H1 (cell line): ENCODE measurements around the gene RNF26. TPM values are rescaled to one million over a fixed set of nuclear protein-coding genes. Genes with fewer than 3 reads are reported as not detected.

Source experiments
- CTCF ChIA-PET: fragments of 300-600 bp; sonication (Branson Sonifier 250); formaldehyde crosslinking; loops from one replicate; lab custom pipeline; 2021; ENCODE audit not compliant: partially characterized antibody; lab: Charles Lee
- POLR2A ChIA-PET: fragments of 300-600 bp; sonication (Branson Sonifier 250); formaldehyde crosslinking; loops from one replicate; lab custom pipeline; 2021; ENCODE audit warnings: inconsistent platforms; ENCODE audit not compliant: partially characterized antibody; lab: Charles Lee
- DNase-seq, 2 experiments: peaks; one replicate each; pipeline versions ENCODE4 v3.0.0 to v3.0.0-alpha.2; 2010 to 2022; ENCODE audit warnings: low spot score in 2 of 2, low read depth in 1 of 2, mixed read lengths in 1 of 2
- FAIRE-seq: peaks from 2 replicates; lab custom pipeline; 2011; peaks lifted over from hg19 to GRCh38; lab: Jason Lieb, UNC
- H2AFZ ChIP-seq: 2 replicates; pipeline ENCODE4 v1.8.1; 2012; ENCODE audit warnings: low read length, inconsistent platforms
- H2AK5ac ChIP-seq: 2 replicates; pipeline ENCODE4 v1.6.1; 2013; ENCODE audit warnings: low read depth, low read length
- H2BK120ac ChIP-seq: replicated peaks from 2 replicates; pipeline ENCODE3; 2013; ENCODE audit warnings: low read depth, low read length, inconsistent platforms
- H2BK12ac ChIP-seq: 2 replicates; pipeline ENCODE4 v1.6.1; 2013; ENCODE audit warnings: low read depth, low read length
- H2BK15ac ChIP-seq: 2 replicates; pipeline ENCODE4 v1.6.1; 2013; ENCODE audit warnings: low read length
- H2BK20ac ChIP-seq: 2 replicates; pipeline ENCODE4 v1.6.1; 2013; ENCODE audit warnings: low read length
- H2BK5ac ChIP-seq: 2 replicates; pipeline ENCODE4 v1.6.1; 2013; ENCODE audit warnings: low read depth, low read length
- H3K14ac ChIP-seq: 2 replicates; pipeline ENCODE4 v1.6.1; 2013; ENCODE audit warnings: inconsistent platforms; ENCODE audit not compliant: insufficient read length
- H3K18ac ChIP-seq: 2 replicates; pipeline ENCODE4 v1.6.1; 2013; ENCODE audit warnings: low read length; ENCODE audit errors: extremely low read depth
- H3K23ac ChIP-seq: 2 replicates; pipeline ENCODE4 v1.6.1; 2013; ENCODE audit warnings: inconsistent platforms; ENCODE audit not compliant: insufficient read length
- H3K23me2 ChIP-seq: 2 replicates; pipeline ENCODE4 v1.6.1; 2013; ENCODE audit warnings: low read depth, low read length
- H3K27ac ChIP-seq: 2 replicates; pipeline ENCODE4 v1.6.1; 2011; ENCODE audit warnings: low read depth, low read length, inconsistent platforms
- H3K27me3 ChIP-seq, 4 experiments: replicated peaks in 1 of 4; 1 replicate in 1 of 4; 2 replicates in 3 of 4; pipeline versions ENCODE4 v1.6.1 to v1.8.1; 2011 to 2013; ENCODE audit warnings: low read length in 3 of 4, mild to moderate bottlenecking in 3 of 4, inconsistent platforms in 2 of 4, mixed read lengths in 2 of 4, moderate library complexity in 1 of 4; ENCODE audit not compliant: control insufficient read depth in 3 of 4, insufficient read depth in 3 of 4; ENCODE audit errors: extremely low read depth in 1 of 4
- H3K36me3 ChIP-seq, 4 experiments: 2 replicates each; pipeline versions ENCODE4 v1.6.1 to v1.8.1; 2011 to 2013; ENCODE audit warnings: mild to moderate bottlenecking in 4 of 4, low read length in 3 of 4, moderate library complexity in 2 of 4, control low read depth in 1 of 4, inconsistent platforms in 1 of 4; ENCODE audit not compliant: insufficient read depth in 4 of 4, control insufficient read depth in 2 of 4
- H3K4ac ChIP-seq: replicated peaks from 2 replicates; pipeline ENCODE3; 2013; ENCODE audit warnings: low read length, low read depth, mixed read lengths, inconsistent platforms; ENCODE audit not compliant: insufficient read length
- H3K4me1 ChIP-seq, 4 experiments: replicated peaks in 1 of 4; 1 replicate in 1 of 4; 2 replicates in 3 of 4; pipeline versions ENCODE4 v1.6.1 to v1.8.1; 2011 to 2013; ENCODE audit warnings: low read length in 3 of 4, inconsistent platforms in 2 of 4, mixed read lengths in 1 of 4; ENCODE audit not compliant: insufficient read depth in 4 of 4, control insufficient read depth in 3 of 4
- H3K4me2 ChIP-seq, 2 experiments: 2 replicates each; pipeline versions ENCODE4 v1.6.1 to v1.8.1; 2011 to 2013; ENCODE audit warnings: low read depth in 2 of 2, low read length in 2 of 2, control low read depth in 1 of 2, inconsistent platforms in 1 of 2, mild to moderate bottlenecking in 1 of 2; ENCODE audit not compliant: insufficient read depth in 1 of 2
- H3K4me3 ChIP-seq, 4 experiments: fragments of 200-600, 300-600 bp in 1 of 4; sonication (generic), shearing (Covaris generic), sonication (Bioruptor Twin) in 1 of 4; 2 replicates each; pipeline versions ENCODE4 v1.5.1 to v1.8.1; 2011 to 2016; ENCODE audit warnings: low read length in 4 of 4, low read depth in 3 of 4, control low read depth in 2 of 4, inconsistent platforms in 2 of 4, mild to moderate bottlenecking in 2 of 4, mixed read lengths in 1 of 4, moderate library complexity in 1 of 4; ENCODE audit not compliant: insufficient read depth in 2 of 4; ENCODE audit errors: extremely low read depth in 1 of 4
- H3K56ac ChIP-seq: replicated peaks from 2 replicates; pipeline ENCODE3; 2013; ENCODE audit warnings: low read depth, mild to moderate bottlenecking, mixed read lengths, low read length, inconsistent platforms; ENCODE audit not compliant: insufficient read length
- H3K79me1 ChIP-seq: 2 replicates; pipeline ENCODE4 v1.6.1; 2013; ENCODE audit warnings: low read depth, low read length, control low read depth
- H3K79me2 ChIP-seq, 2 experiments: 2 replicates each; pipeline versions ENCODE4 v1.6.1 to v1.8.1; 2012 to 2013; ENCODE audit warnings: low read length in 2 of 2, mild to moderate bottlenecking in 2 of 2, inconsistent platforms in 1 of 2; ENCODE audit not compliant: insufficient read depth in 2 of 2, control insufficient read depth in 1 of 2
- H3K9ac ChIP-seq, 4 experiments: replicated peaks in 1 of 4; 1 replicate in 1 of 4; 2 replicates in 3 of 4; pipeline versions ENCODE4 v1.6.1 to v1.8.1; 2011 to 2013; ENCODE audit warnings: low read depth in 3 of 4, low read length in 3 of 4, control low read depth in 2 of 4, mild to moderate bottlenecking in 2 of 4, moderate library complexity in 2 of 4, inconsistent platforms in 1 of 4; ENCODE audit errors: extremely low read depth in 1 of 4
- H3K9me3 ChIP-seq, 2 experiments: 2 replicates each; pipeline versions ENCODE4 v1.6.1 to v1.8.1; 2012 to 2013; ENCODE audit warnings: mild to moderate bottlenecking in 2 of 2, moderate library complexity in 2 of 2, control low read depth in 1 of 2, inconsistent platforms in 1 of 2, low read depth in 1 of 2, low read length in 1 of 2, mixed read lengths in 1 of 2; ENCODE audit not compliant: insufficient read depth in 2 of 2
- H4K20me1 ChIP-seq, 2 experiments: replicated peaks in 1 of 2; 2 replicates each; pipeline versions ENCODE3 to v1.8.1; 2011 to 2013; ENCODE audit warnings: inconsistent platforms in 2 of 2, low read length in 2 of 2, mild to moderate bottlenecking in 1 of 2; ENCODE audit not compliant: insufficient read depth in 2 of 2, control insufficient read depth in 1 of 2
- H4K5ac ChIP-seq: 2 replicates; pipeline ENCODE4 v1.6.1; 2013; ENCODE audit warnings: low read length, low read depth, mixed read lengths, inconsistent platforms; ENCODE audit not compliant: insufficient read length
- H4K8ac ChIP-seq: 2 replicates; pipeline ENCODE4 v1.8.0; 2013; ENCODE audit warnings: mild to moderate bottlenecking, moderate library complexity, low read length, inconsistent platforms; ENCODE audit not compliant: insufficient read depth; ENCODE audit errors: extremely low read depth
- H4K91ac ChIP-seq: replicated peaks from 2 replicates; pipeline ENCODE3; 2013; ENCODE audit warnings: low read length, mixed read lengths, inconsistent platforms; ENCODE audit not compliant: insufficient read length
- BACH1 ChIP-seq: IDR thresholded peaks from 2 replicates; pipeline ENCODE4 v1.6.1; 2012; ENCODE audit warnings: low read length, improper control_type of control experiment
- PHF8 ChIP-seq: fragments of 200-600 bp; sonication (generic); conservative IDR thresholded peaks from 2 replicates; pipeline ENCODE4 v1.7.1; 2012; ENCODE audit warnings: low read depth, mild to moderate bottlenecking, inconsistent platforms, low read length, moderate library complexity
- RFX5 ChIP-seq: IDR thresholded peaks from 2 replicates; pipeline ENCODE4 v1.6.1; 2011; ENCODE audit warnings: low read depth, low read length, improper control_type of control experiment, borderline replicate concordance
- RXRA ChIP-seq: IDR thresholded peaks from 2 replicates; pipeline ENCODE4 v1.6.1; 2011; ENCODE audit warnings: low read depth, mild to moderate bottlenecking, low read length, moderate library complexity; ENCODE audit not compliant: insufficient read depth
- SIRT6 ChIP-seq: IDR thresholded peaks from one replicate; pipeline ENCODE4 v1.7.1; 2012; ENCODE audit warnings: low read length, inconsistent platforms
- SUZ12 ChIP-seq: fragments of 200-600 bp; sonication (generic); IDR thresholded peaks from 2 replicates; pipeline ENCODE4 v1.6.1; 2012; ENCODE audit warnings: mild to moderate bottlenecking, inconsistent platforms, low read length, moderate library complexity, mixed read lengths
- TAF7 ChIP-seq: optimal IDR thresholded peaks from 2 replicates; pipeline ENCODE3; 2011; ENCODE audit warnings: low read depth, mild to moderate bottlenecking, inconsistent platforms, low read length, moderate library complexity, borderline replicate concordance
- TBP ChIP-seq: IDR thresholded peaks from 2 replicates; pipeline ENCODE4 v1.6.1; 2011; ENCODE audit warnings: low read depth, low read length, improper control_type of control experiment
- WGBS, 2 experiments: shearing (Covaris generic) in 1 of 2; methylation state at CpG; one replicate each; pipeline versions ENCODE4 v1.1.6 to v1.1.7; 2013 to 2015; ENCODE audit warnings: low lambda C conversion rate in 2 of 2, mixed read lengths in 2 of 2, inconsistent platforms in 1 of 2, low coverage in 1 of 2, missing lambda C conversion rate in 1 of 2; ENCODE audit not compliant: insufficient replicate concordance in 2 of 2, insufficient coverage in 1 of 2, insufficient read length in 1 of 2; ENCODE audit errors: extremely low coverage in 1 of 2, missing lambda C conversion rate in 1 of 2; 5-methylcytosine and 5-hydroxymethylcytosine counted together
- polyA plus RNA-seq, 7 experiments: library from polyadenylated mRNA; depleted of rRNA in 3 of 7; stranded (reverse) in 5 of 7; unstranded in 2 of 7; fragments of >200 nt in 5 of 7; fragments of 200-250 nt in 2 of 7; gene quantifications; 1 replicate in 5 of 7; 2 replicates in 1 of 7; 4 replicates in 1 of 7; pipeline versions ENCODE4 v1.2.1 to v1.2.3, GENCODE V29; 2011 to 2013; ENCODE audit warnings: missing spikeins in 2 of 7, mixed read lengths in 2 of 7
- total RNA-seq: library from RNA; stranded (reverse); fragmentation: NEBNext Ultra II Directional; extraction: Animal tissue kit (Norgen Biotek cat#: 25700); gene quantifications from 2 replicates; pipeline ENCODE4 v1.2.1, GENCODE V29; 2021
- TF ChIP-seq, protein P1 (sequence below), 3 experiments: IDR thresholded peaks; 1 replicate in 2 of 3; 2 replicates in 1 of 3; pipeline versions ENCODE4 v1.5.1 to v1.6.1; 2011; ENCODE audit warnings: low read length in 3 of 3, mild to moderate bottlenecking in 3 of 3, inconsistent platforms in 2 of 3, low read depth in 1 of 3, moderate library complexity in 1 of 3; ENCODE audit not compliant: insufficient read depth in 1 of 3; ENCODE audit errors: control extremely low read depth in 1 of 3

The RNF26 gene
- total and polyA plus RNA-seq, 2 of the 8 experiments (the other 6 are each of a cell fraction or from before 2014, with no cell fraction given): 82.7 to 84.0 TPM

DNA sequence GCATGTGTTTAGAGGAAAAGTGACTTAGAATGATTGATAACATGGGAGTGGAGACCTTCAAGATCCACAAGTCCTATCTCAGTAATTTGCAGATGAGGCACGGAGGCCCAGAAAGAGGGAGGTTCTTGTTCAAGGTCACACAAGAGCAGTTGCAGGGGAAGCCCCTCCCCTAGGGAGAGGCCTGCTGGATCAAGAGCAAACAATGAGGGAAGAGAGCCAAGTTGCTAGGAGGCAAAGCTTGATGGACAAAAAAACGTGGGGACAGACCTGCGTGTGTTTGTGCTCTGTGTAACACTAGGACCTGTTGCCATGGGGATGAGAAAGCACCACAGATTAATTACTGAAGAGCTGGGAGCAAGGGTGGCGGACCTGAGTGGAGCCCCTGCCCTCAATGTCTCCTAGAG, 18.5 kb downstream of the RNF26 start:
- Histone ChIP-seq H3K27ac (no peak overlapping the region), H3K4me1 (peaks cover 1 to 3% (median 2%) of the 10 kb centered on the region in 4 experiments; a peak in 5 of 7 replicates), H2BK5ac (no peak overlapping the region), H3K9ac (no peak overlapping the region), H3K4me3 (no peak overlapping the region), H4K91ac (no peak overlapping the region), H4K20me1 (no peaks in the 10 kb centered on the region), H3K9me3 (no peaks in the 10 kb centered on the region), H2BK20ac (no peak overlapping the region), H2AK5ac (no peak overlapping the region), H2AFZ (0 out of 2 replicates have a peak overlapping the region, but pooled peaks have one; percentile 22), H3K27me3 (peaks cover 0 to 4% (median 2%) of the 10 kb centered on the region in 4 experiments; a peak in 3 of 7 replicates), H4K8ac (no peak overlapping the region), H2BK120ac (no peak overlapping the region), H3K18ac (no peak overlapping the region; the same call in 1 of the 2 replicates), H3K56ac (no peak overlapping the region), H3K4ac (no peak overlapping the region), H3K23ac (no peak overlapping the region), H3K14ac (no peak overlapping the region), H4K5ac (no peak overlapping the region), H2BK15ac (peak overlapping the region; percentile 72; the same call in 1 of the 2 replicates), H3K79me1 (no peaks in the 10 kb centered on the region), H3K23me2 (peaks cover 2% of the 10 kb centered on the region), H2BK12ac (no peak overlapping the region), H3K4me2 (no peak overlapping the region; a peak in 1 of 4 replicates), H3K79me2 (no peaks in the 10 kb centered on the region), H3K36me3 (peaks cover 0 to 6% (median 3%) of the 10 kb centered on the region in 4 experiments; a peak in 3 of 8 replicates)
- ChIA-PET POLR2A (interaction anchor here (0.8 to 1.2 kb wide), 5 partner anchors 8 to 109 kb away, joined by 3 read pairs; no protein-coding TSS in a partner anchor), CTCF (interaction anchor here (0.6 to 18.0 kb wide), 9 partner anchors 9 to 122 kb away, joined by 3 to 463 read pairs (median 6); partner anchors contain the start of genes C1QTNF5 and USP2)
- FAIRE-seq: no peak
- no peak for TF ChIP-seq TBP
- TF ChIP-seq RXRA: no peak
- no peak for TF ChIP-seq TAF7
- TF ChIP-seq, protein P1, sequence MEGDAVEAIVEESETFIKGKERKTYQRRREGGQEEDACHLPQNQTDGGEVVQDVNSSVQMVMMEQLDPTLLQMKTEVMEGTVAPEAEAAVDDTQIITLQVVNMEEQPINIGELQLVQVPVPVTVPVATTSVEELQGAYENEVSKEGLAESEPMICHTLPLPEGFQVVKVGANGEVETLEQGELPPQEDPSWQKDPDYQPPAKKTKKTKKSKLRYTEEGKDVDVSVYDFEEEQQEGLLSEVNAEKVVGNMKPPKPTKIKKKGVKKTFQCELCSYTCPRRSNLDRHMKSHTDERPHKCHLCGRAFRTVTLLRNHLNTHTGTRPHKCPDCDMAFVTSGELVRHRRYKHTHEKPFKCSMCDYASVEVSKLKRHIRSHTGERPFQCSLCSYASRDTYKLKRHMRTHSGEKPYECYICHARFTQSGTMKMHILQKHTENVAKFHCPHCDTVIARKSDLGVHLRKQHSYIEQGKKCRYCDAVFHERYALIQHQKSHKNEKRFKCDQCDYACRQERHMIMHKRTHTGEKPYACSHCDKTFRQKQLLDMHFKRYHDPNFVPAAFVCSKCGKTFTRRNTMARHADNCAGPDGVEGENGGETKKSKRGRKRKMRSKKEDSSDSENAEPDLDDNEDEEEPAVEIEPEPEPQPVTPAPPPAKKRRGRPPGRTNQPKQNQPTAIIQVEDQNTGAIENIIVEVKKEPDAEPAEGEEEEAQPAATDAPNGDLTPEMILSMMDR (IDR thresholded peaks at IDR 0.05; ENCODE audit: control extremely low read depth in 1 of 3, insufficient read depth in 1 of 3, low read depth in 1 of 3, low read length in 3 of 3): no peak
- no peak for TF ChIP-seq PHF8
- no peak for TF ChIP-seq BACH1
- TF ChIP-seq SIRT6: no peak
- no peak for TF ChIP-seq SUZ12
- TF ChIP-seq RFX5: no peak
- 50% methylated on average over 4 of the region's 4 CpGs; no CpG with 5 or more reads in 1 of the 2 experiments for whole genome bisulfite sequencing, 2 experiments
- no peak for DNase-seq
